Stomach (tissue), 4 donors: ENCODE measurements around the gene RNF220.

ENCODE experiments used
- EP300 ChIP-seq: sonication (generic); formaldehyde crosslinking; IDR thresholded peaks from one replicate; pipeline ENCODE4 v1.6.1; 2017; ENCODE audit warnings: antibody characterized with exemption
- POLR2A ChIP-seq, 4 donors: fragments of 450-650 bp; IDR thresholded peaks; one replicate each; pipeline ENCODE4 v1.6.1; 2016; ENCODE audit warnings: antibody characterized with exemption in 4 of 4, control low read depth in 2 of 4, mild to moderate bottlenecking in 1 of 4, moderate library complexity in 1 of 4
- POLR2AphosphoS5 ChIP-seq, 3 donors: sonication (generic); formaldehyde crosslinking; IDR thresholded peaks; one replicate each; pipeline ENCODE4 v1.6.1; 2016; ENCODE audit warnings: antibody characterized with exemption in 3 of 3
- TF ChIP-seq, protein P1 (sequence below), 7 experiments: fragments of 450-650 bp in 4 of 7; fragments of 200-600 bp in 3 of 7; sonication (generic) in 3 of 7; IDR thresholded peaks; one replicate each; pipeline ENCODE4 v1.5.1; 2016 to 2019; ENCODE audit warnings: antibody characterized with exemption in 7 of 7, control low read depth in 2 of 7, mild to moderate bottlenecking in 1 of 7

DNA sequence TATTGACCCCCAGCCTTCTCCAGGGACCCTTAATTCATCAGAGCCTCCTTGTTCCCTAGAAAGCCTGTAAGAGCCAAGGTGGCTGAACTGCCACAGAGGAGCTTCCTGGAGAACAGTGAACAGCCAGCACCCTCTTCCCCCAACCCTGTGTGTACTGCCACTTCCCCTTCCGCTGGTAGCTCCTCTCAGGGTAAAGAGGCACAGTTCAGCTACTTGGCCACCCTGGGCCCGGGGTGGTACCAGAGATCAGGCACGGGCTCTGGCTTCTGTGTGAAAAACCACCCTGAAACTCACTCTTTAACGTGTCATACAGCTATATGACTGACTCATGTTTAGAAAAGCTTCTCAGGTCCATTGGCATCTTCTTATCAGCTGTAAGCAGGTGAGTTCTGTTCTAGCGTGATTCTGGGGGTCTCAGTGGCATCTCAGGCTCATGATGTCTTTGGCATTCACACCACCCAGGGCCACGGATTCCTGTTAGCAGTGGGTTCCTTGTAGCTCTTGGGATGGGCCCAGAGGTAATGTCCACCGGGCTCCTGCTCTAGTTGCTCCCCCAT, 291.8 kb downstream of the RNF220 start:
- TF ChIP-seq, protein P1, sequence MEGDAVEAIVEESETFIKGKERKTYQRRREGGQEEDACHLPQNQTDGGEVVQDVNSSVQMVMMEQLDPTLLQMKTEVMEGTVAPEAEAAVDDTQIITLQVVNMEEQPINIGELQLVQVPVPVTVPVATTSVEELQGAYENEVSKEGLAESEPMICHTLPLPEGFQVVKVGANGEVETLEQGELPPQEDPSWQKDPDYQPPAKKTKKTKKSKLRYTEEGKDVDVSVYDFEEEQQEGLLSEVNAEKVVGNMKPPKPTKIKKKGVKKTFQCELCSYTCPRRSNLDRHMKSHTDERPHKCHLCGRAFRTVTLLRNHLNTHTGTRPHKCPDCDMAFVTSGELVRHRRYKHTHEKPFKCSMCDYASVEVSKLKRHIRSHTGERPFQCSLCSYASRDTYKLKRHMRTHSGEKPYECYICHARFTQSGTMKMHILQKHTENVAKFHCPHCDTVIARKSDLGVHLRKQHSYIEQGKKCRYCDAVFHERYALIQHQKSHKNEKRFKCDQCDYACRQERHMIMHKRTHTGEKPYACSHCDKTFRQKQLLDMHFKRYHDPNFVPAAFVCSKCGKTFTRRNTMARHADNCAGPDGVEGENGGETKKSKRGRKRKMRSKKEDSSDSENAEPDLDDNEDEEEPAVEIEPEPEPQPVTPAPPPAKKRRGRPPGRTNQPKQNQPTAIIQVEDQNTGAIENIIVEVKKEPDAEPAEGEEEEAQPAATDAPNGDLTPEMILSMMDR (IDR thresholded peaks at IDR 0.05): no peak
- TF ChIP-seq POLR2A (IDR thresholded peaks at IDR 0.05): no peak
- TF ChIP-seq EP300: no peak
- no peak for TF ChIP-seq POLR2AphosphoS5 (IDR thresholded peaks at IDR 0.05)
